Astrocyte of the cerebellum (primary cell): ENCODE data around the gene SLC35G2.
"Not testable (repeated sequence)": the region's sequence is repeated elsewhere in the genome, so short reads cannot be mapped to it uniquely, and the experiment has no call there.

ENCODE experiments used
- DNase-seq: peaks from one replicate; pipeline ENCODE4 v3.0.0-alpha.2; 2011; ENCODE audit warnings: low read depth
- H3K4me3 ChIP-seq: 2 replicates; pipeline ENCODE4 v1.5.1; 2011; ENCODE audit warnings: mild to moderate bottlenecking, low read depth, low read length, moderate library complexity
- CTCF ChIP-seq: IDR thresholded peaks from 2 replicates; pipeline ENCODE4 v1.5.1; 2012; ENCODE audit warnings: low read length, low read depth, moderate library complexity, mild to moderate bottlenecking; ENCODE audit errors: missing control alignments
- in situ Hi-C: cut with HindIII; loops from 2 replicates; pipeline ENCODE4 v1.10.0; 2017; ENCODE audit warnings: low sequenced_read_pairs

SLC35G2 gene

GRCh38 chr3:136885357-136886213 is 66.7 kb downstream of the SLC35G2 start:
- in situ Hi-C loops: no loop called here
- no peak for TF ChIP-seq CTCF
- H3K4me3 ChIP-seq: no peak overlapping the region
- no peak for DNase-seq

- no peak for DNase-seq
- H3K4me3 ChIP-seq: no peak overlapping the region
- no peak for TF ChIP-seq CTCF
- in situ Hi-C loops: no loop called here
Observed at GRCh38 chr3:136889947-136890346, 71.0 kb downstream of the SLC35G2 start.

- H3K4me3 ChIP-seq: no peak overlapping the region
- TF ChIP-seq CTCF: no peak
- in situ Hi-C loops: no loop called here
- DNase-seq: no peak
Observed at GRCh38 chr3:136891934-136892855, 73.3 kb downstream of the SLC35G2 start.

- peak; percentile 23 for DNase-seq
- no peak for TF ChIP-seq CTCF
- in situ Hi-C loops: no loop called here
- H3K4me3 ChIP-seq: no peak overlapping the region
Observed at GRCh38 chr3:136893848-136894443, 75.0 kb downstream of the SLC35G2 start.

- DNase-seq, in situ Hi-C loops, H3K4me3 ChIP-seq: not testable (repeated sequence)
Observed at GRCh38 chr3:136897171-136897570, 78.2 kb downstream of the SLC35G2 start.

- DNase-seq: no peak
- in situ Hi-C loops: no loop called here
- no peak for TF ChIP-seq CTCF
- no peak overlapping the region for H3K4me3 ChIP-seq
Observed at GRCh38 chr3:136898549-136898948, 79.6 kb downstream of the SLC35G2 start.
